Activated effector memory CD4-positive, alpha-beta T cell treated with Interleukin-2 at 50 U/mL for 16 hours (primary cell): ENCODE measurements around the gene PPIH.
"Not testable (repeated sequence)": the region's sequence is repeated elsewhere in the genome, so short reads cannot be mapped to it uniquely, and the experiment has no call there.

Experiments used
- DNase-seq: peaks from one replicate; pipeline ENCODE4 v3.0.0-alpha.2; 2020

The PPIH gene

GRCh38 chr1:42657981-42658876, at the start of gene PPIH:
Gene PPIH, plus strand, starts transcription at chr1:42658423. Its CDS starts 24 bp downstream, at chr1:42658447.
- peak; percentile 94 for DNase-seq

DNA sequence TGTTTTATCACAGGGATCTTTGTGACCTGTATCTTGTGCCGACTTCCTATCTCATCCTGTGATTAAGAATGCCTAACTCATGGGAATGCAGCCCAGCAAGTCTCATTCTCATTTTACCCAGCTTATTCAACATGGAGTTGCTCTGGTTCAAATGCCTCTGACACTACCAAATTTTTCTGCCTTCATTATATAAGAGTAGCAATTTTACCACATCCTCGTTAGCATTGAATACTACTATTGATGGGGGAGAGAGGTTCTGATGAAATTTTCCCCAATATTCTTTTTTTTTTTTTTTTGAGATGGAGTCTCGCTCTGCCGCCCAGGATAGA, 44.5 kb upstream of the PPIH start:
- no peak for DNase-seq

DNA sequence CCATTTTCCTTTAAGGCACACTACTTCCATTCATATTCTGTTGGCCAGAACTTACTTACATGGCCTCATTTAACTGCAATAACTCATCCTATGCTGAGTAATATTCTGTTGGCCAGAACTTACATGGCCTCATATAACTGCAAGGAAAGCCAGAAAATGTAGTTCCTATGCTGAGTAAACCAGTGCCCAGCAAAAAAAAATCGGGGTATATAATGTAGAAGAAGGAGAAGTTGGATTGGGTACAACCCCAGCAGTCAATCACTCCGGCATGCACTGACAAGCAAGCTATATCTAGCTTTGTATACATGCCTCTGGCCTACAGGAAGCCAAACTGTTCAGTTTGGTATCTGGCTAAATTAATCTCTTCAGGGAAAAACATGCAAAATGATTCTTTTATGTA, 39.4 kb upstream of the PPIH start:
- DNase-seq = no peak

GRCh38 chr1:42620307-42620706, 37.9 kb upstream of the PPIH start:
- DNase-seq = no peak

DNA sequence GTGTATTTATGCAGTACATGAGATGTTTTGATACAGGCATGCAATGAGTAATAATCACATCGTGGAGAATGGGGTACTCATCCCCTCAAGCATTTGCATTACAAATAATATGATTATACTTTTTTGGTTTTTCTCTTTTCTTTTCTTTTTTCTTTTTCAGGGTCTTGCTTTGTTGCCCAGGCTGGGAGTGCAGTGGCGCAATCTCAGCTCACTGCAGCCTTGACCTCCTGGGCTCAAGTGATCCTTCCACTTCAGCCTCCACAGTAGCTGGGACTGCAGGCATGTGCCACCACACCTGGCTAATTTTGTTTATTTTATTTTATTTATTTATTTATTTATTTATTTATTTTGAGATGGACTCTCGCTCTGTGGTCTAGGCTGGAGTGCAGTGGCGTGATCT, 37.0 kb upstream of the PPIH start:
- not testable (repeated sequence) for DNase-seq

DNA sequence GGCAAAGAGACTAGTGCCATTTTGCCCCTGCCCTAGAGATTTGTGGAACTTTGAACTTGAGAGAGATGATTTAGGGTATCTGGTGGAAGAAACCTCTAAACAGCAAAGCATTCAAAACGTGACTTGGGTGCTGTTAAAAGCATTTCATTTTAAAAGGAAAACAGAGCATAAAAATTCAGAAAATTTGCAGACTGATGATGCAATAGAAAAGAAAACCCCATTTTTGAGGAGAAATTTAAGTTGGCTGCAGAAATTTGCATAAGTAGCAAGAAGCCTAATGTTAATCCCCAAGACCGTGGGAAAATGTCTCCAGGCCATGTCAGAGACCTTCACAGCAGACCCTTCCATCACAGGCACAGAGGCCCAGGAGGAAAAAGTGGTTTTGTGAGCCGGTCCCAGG, 31.0 kb upstream of the PPIH start:
- DNase-seq = not testable (repeated sequence)

GRCh38 chr1:42639116-42639515, 19.1 kb upstream of the PPIH start:
- DNase-seq = no peak

GRCh38 chr1:42646056-42646455, 12.2 kb upstream of the PPIH start:
- no peak for DNase-seq

GRCh38 chr1:42657201-42657600, 1.0 kb upstream of the PPIH start:
- no peak for DNase-seq

GRCh38 chr1:42658877-42659337, 684 bp downstream of the PPIH start:
- DNase-seq = no peak

DNA sequence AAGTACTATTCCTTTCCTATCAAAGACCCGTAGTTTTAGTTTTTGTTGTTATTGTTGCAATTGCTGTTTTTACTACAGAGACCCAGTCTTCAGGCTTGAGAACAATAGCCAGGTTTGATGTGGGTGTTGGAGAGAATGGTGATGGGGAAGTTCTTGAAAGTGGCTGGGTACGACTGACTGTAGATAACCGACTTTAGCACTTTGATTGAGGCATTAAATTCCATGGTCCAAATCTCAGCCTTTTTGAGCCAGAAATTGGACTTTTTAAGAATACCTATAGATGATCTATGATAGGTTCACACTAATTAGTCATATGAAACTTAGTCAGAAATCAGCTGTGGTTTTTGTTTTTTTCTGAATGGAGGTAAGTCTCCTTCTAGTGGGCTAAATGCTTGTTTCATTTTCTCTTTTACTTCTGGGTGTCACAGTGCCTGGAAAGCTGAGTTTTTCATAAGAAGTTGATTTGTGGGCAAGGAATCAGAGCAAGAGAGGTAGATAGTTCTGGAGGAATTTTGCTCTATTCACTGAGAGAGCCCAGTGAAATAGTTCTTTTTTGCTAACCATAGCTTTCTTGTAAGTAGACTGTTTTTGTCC, 2.8 kb downstream of the PPIH start:
- DNase-seq = no peak

DNA sequence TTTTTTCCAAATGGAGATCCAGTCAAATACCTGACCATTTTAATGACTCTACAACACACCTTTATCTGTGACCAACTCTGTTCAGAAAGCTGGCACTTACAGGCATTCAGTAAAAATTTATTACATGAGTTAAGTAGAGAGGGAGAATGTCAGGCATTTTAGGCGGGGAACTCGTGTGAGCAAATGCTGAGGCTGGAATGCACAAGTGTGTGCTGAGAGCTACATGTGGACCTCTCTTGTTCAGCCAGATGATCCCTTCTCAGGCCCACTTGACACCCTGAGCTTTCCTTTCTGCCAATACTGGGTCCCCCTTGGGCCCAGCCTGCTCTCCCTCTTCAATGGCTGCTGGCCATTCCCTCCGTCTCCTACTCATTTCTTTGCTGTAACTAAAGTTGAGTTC, 11.7 kb downstream of the PPIH start:
- no peak for DNase-seq

GRCh38 chr1:42670425-42670824, 12.2 kb downstream of the PPIH start:
- no peak for DNase-seq

DNA sequence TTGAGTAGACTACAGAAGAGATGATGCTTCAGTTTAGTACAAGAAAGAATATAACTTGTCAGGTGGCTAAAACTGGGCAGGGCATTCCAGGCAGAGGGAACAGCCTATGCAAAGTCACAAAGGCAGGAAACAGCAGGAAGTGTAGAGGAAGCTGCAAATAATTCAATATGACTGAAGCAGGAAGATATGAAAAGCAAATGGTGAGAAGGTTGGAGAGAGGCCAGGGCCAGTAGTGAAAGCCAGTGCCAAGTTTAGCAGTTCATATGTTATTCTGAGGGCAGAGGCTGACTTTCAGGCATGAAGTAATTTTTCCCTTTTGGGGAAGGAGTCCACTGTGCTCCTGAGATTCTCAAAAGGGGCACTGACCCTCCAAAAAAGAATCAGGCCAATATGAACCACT, 16.0 kb downstream of the PPIH start:
- no peak for DNase-seq

DNA sequence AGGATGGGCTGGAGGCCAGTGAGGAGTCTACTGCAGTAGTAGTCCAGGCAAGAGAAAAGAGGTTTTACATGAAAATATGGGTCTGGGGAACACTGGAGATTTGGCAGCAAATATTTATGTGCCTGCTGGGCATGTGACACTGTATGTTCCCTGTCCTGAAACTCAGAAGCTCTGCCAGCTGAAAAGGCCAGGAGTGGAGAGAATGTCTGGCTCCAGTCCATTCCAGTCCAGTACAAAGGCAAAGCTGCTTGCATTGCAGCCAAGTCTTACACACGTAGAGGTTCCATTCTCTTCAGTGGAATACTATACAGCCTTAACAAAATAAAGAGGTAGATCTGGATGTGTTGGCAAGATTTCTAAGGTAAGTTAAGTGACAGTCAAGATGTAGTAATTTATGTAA, 16.5 kb downstream of the PPIH start:
- no peak for DNase-seq

GRCh38 chr1:42675467-42675866, 17.2 kb downstream of the PPIH start:
- no peak for DNase-seq

GRCh38 chr1:42676534-42677087, 18.4 kb downstream of the PPIH start:
- no peak for DNase-seq

- no peak for DNase-seq
Observed at GRCh38 chr1:42679364-42679983, 21.3 kb downstream of the PPIH start.

DNA sequence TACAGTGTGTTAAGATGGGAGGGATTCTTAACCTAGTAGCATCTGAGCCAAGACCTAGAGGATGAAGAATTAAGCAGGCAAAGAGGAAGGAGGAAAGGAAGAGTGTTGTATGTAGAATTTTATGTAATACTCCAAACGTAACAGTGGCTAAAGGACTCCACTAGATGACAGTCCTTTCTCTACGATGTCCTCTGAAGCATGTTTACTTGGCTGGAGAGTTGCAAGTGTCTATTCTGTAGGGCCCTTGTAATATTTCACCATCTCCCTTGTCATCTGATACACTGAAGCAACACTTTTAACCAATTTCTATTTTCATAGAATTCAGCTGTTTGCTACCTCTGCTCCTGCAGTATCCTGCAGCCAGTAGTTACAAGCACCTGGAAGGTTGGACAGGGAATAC, 21.8 kb downstream of the PPIH start:
- no peak for DNase-seq

- no peak for DNase-seq
Observed at GRCh38 chr1:42680921-42681683, 22.9 kb downstream of the PPIH start.

DNA sequence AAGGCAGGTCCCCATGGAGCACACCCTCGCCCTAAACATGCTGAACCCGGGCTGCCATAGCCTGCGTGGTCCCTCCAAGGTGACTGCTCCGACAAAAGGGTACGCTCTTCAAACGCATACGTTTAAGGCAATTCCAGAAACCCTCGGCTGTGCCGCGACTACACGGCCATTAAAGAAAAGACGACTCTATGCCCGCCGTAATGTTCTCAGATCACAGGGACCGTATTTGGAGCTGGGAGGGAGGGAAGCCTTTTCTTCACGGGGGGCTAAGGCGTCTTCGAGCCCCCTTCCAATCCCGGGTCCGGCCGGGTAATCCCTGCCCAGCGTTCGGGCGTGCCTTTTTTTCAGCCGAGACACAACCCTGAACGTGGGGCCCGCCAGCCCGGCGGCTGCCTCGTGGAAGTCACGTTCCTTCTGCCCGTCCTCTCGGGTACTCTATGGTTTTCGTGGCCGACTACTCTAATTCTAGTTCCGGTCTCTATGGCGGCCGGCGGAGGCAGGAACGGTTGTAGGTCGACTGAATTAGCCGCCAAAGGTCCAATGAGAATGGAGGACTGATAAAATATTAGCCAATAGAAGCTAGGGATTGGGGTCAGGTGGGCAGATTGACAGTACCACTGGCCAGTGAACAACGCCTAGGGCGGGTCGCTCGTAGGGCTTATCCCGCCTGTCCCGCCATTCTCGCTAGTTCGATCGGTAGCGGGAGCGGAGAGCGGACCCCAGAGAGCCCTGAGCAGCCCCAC, 23.7 kb downstream of the PPIH start, which contains the start of gene YBX1:
TSS of gene YBX1 (plus strand) at position 678 of the 743 bp plus-strand sequence. CDS start 148 bp downstream, outside the sequence.
- DNase-seq = peak; percentile 94

DNA sequence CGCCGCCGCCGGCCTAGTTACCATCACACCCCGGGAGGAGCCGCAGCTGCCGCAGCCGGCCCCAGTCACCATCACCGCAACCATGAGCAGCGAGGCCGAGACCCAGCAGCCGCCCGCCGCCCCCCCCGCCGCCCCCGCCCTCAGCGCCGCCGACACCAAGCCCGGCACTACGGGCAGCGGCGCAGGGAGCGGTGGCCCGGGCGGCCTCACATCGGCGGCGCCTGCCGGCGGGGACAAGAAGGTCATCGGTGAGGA, 24.2 kb downstream of the PPIH start:
- DNase-seq = not testable (repeated sequence)
